ENCODE data around the gene NUCB1.
A peak's percentile ranks its signal among the peaks of the same experiment; 100 is the strongest.

Gene NUCB1

DNA sequence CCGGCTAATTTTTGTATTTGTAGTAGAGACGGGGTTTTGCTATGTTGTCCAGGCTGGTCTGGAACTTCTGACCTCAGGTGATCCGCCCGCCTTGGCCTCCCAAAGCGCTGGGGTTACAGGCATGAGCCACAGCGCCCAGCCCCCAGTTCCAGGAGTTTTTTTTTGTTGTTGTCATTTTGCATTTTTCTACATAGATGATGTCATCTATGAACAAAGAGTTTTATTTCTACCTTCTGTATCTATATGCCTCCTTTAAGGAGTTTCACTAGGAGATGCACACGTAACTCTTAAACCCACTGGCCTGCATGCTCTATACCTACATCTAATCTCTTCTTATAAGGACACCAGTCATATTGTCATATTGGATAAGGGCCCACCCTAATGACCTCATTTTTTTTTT lies 38.1 kb downstream of the NUCB1 start:
- no peak for DNase-seq

DNA sequence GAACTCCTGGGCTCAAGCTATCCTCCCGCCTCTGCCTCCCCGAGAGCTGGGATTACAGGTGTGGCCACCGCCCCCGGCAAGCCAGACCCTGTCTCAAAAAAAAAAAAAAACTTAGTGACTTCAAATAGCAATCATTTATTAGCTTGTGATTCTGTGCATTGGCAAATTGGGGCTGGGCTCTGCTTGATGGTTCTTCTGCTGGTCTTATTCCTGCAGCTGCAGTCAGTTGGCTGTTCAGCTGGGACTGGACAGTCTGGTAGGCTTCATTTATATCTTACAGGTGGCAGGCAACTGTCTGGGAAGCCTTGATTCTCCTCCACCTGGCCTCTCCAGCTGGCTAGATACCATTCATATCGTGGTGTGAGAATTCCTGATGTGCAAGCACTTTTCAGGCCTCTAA lies 40.8 kb downstream of the NUCB1 start:
- DNase-seq: no peak

DNA sequence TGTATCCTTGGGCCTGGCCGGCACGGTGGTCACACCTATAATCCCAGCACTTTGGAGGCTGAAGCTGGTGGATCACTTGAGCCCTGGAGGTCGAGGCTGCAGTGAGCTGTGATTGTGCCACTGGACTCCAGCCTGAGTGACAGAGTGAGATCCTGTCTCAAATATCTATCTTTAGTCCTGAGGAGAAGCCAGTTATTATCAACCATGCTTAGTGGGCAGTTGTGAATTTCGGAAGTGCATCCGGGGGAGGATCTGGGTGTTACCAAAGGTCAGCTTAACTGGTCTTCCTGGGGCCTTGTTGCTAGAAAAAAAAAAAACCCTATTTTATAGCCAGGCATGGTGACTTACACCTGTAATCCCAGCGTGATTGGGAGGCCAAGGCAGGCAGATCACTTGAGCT lies 43.0 kb downstream of the NUCB1 start:
- no peak for DNase-seq

DNA sequence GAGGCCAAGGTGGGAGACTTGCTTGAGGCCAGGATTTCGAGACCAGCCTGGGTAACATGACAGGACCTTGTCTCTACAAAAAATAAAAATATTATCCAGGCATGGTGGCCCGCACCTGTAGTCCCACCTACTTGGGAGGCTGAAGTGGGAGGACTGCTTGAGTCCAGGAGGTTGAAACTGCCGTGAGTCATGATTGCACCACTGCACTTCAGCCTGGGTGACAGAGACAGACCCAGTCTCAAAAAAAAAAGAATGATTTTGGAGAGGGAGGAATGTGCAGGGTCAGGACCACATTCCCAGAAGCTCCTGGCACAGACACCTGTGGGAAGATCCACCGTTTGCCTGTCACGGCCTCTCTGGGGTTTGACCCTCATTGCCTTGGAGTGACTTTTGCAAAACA lies 45.3 kb downstream of the NUCB1 start:
- no peak for DNase-seq

DNA sequence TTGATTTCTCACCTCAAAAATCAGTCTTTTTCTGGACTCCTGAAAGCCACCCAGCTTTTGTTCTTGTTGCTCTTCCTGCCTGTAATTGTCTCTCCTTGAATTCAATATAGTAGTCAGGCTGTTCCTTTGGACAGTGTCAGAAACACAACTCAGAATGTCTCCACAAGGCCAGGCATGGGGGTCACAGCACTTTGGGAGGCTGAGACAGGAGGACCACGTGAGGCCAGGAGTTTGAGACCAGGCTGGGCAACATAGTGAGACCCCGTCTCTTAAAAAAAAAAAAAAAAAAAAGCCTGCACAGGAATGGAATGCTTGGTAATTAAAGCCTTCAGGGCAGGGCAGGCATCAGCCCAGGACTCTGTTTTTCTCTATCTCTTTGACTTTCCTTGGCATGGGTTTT lies 45.7 kb downstream of the NUCB1 start:
- DNase-seq: no peak

DNA sequence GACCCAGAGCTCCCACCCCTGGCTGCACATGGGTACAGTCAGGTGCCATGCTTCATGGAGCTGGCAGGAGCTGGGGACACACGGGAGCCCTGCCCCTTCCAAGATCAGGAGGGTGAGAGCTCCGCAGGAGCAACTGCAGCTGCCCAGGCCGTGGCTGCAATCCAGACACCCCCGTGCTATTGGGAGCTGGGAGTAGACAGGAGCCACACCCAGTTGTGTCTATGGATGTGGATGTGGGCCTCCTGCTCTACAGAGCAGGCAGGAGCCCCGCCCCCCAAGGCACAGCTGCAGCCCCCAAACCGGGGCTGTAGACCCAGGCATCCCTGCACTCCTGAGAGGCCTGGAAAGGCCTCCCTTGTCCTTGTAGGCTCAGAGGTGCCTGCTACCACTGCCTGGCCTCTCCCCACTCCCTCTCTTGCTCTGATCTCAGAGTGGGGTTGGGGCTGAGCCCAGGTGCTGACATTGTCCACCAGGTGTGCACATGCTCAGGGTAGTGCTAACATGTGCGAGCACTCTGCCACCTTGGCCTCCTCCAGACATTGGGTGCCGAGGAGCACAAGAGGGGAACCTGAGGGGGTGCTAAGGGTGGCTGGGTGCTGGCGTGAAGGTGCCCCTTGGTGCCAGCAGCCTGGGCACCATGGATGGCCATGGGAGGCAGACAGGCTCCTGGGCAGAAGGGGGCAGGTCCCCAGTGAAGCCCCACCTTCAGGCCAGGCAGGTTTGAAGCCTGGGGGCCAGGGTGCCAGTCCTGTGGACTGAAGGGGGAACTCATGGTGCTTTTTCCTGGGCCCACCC lies 46.5 kb downstream of the NUCB1 start:
- DNase-seq: no peak

DNA sequence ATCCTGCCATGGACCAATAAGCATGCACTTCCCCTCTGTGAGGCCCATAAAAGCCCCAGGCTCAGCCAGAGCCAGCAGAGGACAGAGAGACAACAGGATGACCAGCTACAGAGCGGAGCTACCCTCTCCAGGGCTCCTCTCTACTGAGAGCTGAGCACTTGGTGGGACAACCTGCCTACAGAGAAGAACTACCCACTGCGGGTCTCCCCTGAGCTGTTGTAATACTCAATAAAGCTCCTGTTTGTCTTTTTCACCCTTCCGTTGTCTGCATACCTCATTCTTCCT lies 47.1 kb downstream of the NUCB1 start:
- no peak for DNase-seq

DNA sequence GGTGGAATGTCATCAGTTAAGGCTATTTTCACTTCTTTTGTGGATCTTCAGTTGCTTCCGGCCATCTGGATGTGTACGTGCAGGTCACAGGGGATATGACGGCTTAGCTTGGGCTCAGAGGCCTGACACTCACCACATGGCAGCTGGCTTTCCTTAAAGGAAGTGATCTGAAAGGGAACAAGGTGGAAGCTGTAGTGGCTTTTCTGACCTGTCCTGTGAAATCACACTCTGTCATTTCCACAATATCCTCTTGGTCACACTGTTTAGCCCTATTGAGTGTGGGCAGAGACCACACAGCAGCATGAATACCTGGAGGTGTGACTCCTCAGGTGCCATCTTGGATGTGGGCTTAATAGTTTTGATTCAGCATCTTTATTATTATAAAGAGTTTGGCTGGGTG lies 50.0 kb downstream of the NUCB1 start:
- no peak for DNase-seq

DNA sequence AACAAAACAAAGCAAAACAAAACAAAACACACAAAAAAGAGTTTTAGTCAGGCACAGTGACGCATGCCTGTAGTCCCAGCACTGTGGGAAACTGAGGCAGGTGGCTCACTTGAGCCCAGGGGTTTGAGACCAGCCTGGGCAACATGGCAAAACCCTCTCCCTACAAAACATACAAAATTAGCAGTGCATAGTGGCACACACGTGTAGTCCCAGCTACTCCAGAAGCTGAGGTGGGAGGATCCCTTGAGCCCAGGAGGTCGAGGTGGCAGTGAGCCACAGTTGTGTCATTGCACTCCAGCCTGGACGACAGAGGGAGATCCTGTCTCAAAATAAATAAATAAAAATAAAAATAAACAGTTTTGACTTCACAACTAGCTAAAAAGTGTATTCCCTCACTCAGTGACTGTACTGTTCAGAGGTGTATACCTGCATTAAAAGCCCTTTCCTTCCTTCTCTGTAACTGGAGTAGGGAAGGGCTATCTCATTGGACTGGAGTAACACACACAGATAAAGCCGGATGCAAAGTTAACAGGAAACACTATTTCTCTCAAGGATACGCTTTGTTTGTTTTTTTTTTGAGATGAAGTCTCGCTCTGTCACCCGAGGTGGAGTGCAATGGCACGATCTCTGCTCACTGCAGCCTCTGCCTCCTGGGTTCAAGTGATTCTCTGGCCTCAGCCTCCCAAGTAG lies 50.9 kb downstream of the NUCB1 start:
- no peak for DNase-seq

DNA sequence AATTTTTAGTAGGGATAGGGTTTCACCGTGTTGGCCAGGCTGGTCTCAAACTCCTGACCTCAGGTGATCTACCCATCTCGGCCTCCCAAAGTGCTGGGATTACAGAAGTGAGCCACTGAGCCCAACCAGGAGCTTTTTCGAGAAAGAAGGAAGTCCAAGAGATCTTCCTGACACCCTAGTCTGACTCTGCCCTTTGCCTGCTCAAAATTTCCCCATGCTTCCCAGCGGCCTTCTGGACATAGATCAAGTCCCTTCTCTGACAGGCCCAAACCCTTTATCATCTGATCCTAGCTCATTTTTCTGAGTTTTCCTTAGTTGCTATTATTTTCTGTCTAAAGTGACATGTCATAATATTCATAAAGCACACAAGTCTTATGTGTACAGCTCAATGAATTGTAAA lies 53.0 kb downstream of the NUCB1 start:
- DNase-seq: no peak

DNA sequence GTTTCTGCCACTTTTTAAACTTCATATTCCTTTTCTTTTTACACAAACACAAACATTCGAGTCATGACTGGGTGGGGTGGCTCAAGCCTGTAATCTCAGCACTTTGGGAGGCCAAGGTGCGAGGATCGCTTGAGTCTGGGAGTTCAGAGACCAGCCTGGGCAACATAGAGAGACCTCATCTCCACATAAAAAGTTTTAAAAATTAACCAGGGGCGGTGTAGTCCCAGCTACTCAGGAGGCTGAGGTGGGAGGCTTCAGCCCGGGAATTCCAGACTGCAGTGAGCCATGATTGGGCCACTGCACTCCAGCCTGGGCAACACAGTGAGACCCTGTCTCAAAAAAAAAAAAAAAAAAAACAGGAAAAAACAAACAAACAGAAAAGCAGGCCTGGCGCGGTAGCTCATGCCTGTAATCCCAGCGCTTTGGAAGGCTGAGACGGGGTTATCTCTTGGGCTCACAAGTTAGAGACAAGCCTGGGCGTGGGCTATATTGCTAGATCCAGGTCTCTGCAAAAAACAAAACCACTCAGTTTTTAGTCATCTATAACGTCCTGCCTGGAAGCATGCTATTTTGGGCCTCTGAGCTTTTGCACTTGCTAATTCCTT lies 54.0 kb downstream of the NUCB1 start:
- no peak for DNase-seq

DNA sequence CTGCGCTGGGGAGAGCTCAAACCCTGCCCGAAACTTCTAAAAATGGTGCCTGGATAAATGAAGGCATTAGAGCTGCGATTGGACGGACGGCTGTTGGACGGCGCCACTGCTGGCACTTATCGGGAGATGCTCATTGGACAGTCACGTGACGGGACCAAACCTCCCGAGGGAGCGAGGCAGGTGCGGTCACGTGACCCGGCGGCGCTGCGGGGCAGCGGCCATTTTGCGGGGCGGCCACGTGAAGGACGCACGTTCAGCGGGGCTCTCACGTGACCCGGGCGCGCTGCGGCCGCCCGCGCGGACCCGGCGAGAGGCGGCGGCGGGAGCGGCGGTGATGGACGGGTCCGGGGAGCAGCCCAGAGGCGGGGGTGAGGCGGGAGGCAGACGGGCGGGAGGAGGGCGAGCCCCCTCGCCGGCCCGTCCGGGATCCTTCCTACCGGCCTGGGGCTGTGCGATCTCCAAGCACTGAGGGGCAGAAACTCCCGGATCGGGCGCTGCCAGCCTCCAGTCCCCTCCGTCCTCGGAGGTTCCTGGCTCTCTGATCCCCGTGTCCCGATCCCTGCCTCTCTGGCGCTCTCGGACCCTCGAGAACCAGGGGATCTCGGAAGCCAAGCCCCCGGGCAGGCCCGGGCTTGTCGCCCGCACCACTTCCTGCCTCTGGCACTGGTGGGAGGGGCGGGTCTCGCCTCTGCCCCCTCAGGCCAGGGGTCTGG lies 54.6 kb downstream of the NUCB1 start, which contains the start of gene BAX:
TSS of gene BAX (plus strand) at position 281 of the 713 bp plus-strand sequence. CDS start at position 335, 54 bp downstream.
- DNase-seq: peak; percentile 98

DNA sequence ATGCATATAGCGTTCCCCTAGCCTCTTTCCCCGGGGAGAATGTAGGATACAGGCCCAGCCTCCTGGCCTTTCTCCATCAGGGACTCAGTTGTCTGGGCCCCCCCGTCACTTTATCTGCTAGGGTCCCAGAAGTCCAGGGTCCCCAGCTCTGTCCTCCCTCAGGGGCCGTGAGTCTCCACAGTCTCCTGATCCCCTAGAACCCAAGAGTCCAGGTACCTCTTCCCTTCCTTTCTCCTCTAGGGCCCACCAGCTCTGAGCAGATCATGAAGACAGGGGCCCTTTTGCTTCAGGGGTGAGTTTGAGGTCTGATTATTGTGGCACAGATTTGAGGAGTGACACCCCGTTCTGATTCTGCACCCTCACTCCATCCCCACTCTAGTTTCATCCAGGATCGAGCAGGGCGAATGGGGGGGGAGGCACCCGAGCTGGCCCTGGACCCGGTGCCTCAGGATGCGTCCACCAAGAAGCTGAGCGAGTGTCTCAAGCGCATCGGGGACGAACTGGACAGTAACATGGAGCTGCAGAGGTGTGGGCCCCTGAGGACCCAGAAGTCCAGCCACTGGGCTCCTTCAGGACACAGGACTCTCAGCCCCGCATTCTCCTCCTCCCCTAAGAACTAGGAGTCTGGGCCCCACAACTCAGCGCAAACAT lies 55.3 kb downstream of the NUCB1 start:
- no peak for DNase-seq

DNA sequence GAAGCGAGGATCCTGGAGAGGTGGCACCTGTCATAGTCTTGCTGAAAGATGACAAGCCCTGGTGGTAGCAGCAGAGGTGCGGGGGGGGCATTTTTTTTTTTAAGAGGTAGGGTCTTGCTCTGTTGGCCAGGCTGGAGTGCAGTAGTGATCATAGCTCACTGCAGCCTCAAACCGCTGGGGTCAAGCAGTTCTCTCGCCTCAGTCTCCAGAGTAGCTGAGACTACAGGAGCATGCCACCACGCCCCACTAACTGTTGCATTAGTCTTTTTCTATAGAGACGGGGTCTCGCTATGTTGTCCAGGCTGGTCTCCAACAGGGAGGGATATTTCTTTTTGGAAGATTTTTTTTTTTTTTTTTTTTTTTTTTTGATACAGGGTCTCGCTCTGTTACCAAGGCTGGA lies 57.9 kb downstream of the NUCB1 start:
- DNase-seq: no peak

DNA sequence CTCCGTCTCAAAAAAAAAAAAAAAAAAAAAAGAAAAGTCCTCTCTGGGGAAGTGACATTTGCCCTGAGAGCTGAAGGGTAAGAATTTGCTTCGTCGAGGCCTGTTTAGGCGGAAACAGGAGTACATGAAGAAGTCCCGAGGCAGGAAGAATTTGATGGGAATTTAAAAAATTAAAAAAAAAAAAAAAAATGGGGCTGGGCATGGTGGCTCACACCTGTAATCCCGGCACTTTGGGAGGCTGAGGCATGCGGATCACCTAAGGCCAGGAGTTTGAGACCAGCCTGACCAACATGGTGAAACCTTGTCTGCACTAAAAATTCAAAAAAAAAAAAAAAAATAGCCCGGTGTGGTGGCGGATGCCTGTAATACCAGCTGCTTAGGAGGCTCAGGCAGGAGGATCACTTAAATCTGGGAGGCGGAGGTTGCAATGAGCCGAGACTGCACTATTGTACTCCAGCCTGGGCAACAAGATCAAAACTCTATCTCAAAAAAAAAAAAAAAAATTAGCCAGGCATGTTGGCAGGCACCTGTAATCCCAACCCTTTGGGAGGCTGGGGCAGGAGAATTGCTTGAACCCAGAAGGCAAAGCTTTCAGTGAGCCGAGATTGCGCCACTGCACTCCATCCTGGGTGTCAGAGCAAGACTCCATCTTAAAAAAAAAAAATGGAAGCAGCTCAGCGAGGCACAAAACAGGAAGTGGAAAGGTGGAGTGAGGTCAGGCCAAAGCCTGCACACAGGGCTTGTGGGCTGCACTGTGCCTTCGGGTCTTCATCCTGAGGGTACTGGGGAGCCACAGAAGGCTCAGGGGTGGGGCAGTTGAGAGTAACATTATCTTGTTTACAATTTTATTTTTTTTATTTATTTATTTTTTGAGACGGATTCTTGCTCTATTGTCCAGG lies 59.5 kb downstream of the NUCB1 start:
- DNase-seq: no peak

DNA sequence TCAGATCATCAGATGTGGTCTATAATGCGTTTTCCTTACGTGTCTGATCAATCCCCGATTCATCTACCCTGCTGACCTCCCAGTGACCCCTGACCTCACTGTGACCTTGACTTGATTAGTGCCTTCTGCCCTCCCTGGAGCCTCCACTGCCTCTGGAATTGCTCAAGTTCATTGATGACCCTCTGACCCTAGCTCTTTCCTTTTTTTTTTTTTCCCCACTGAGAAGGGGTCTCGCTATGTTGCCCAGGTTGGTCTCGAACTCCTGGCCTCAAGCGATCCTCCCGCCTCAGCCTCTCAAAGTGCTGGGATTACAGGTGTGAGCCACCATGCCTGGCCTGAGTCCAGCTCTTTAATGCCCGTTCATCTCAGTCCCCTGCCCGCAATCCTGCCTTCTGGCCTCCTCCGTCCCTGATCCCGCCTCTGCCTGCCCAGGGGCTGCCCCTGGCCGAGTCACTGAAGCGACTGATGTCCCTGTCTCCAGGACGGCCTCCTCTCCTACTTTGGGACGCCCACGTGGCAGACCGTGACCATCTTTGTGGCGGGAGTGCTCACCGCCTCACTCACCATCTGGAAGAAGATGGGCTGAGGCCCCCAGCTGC lies 61.0 kb downstream of the NUCB1 start:
- DNase-seq: no peak

DNA sequence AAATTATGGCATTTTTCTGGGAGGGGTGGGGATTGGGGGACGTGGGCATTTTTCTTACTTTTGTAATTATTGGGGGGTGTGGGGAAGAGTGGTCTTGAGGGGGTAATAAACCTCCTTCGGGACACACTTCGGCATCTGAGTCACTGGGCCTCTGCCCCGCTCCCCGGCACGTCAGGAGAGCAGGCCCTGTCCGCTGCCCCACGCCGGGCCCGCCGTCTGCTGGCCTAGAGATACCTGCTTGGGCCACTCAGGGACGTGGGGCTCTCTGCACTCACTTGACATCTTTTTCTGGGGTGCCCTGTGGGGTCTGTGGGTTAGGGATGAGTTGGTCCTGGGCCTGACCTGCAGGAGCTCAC lies 61.5 kb downstream of the NUCB1 start:
- no peak for DNase-seq

DNA sequence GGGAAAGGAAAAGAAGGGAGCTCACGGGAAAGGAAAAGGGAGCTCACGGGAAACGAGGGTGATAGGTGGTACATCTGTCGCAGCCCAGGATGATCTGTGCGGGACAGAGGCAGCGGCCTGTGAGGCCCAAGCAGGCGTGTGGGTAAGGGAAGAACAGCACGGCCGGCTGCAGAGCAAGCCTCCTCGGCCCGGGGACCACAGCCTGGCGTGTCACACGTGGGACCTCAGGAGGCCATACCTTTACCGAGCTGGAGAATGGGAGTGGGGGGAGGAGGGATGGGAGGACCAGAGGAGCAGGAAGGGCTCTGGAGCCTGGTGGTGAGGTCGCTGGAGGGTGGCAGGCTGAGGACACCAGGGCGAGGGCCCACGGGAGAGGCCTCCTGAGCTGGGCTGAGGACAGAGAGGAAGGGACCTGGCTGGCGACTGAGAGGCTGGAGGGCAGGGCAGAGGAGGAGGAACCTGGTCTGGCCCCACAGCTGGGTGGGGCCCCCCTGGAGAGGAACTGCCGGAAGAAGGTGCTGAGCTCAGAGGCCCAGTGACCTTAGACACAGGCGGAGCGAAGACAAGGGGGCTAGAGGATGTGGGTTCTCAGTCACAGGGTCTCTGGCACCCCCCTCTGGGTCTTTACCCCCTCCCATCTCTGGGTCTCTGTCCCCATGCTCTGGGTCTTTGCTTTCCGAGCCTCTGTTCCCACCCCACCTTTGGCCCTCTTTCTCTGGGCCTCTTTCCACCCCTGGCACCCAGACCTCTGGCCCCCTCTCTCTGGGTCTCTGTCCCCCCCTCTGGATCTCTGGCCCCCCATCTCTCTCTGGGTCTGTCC lies 62.1 kb downstream of the NUCB1 start:
- DNase-seq: no peak

DNA sequence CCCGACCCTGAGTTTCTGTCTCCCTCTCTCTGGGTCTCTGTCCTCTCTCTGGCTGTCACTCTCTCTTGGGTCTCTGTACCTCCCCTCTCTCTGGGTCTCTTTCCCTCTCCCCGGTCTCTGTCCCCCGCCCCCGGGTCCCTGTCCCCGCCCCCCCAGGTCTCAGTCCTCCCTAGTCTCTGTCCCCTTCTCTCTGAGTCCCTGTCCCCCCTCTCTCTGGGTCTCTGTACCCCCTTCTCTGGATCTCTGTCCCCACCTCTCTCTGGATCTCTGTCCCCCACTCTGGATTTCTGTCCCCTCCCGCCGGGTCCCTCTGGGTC lies 62.7 kb downstream of the NUCB1 start:
- no peak for DNase-seq

DNA sequence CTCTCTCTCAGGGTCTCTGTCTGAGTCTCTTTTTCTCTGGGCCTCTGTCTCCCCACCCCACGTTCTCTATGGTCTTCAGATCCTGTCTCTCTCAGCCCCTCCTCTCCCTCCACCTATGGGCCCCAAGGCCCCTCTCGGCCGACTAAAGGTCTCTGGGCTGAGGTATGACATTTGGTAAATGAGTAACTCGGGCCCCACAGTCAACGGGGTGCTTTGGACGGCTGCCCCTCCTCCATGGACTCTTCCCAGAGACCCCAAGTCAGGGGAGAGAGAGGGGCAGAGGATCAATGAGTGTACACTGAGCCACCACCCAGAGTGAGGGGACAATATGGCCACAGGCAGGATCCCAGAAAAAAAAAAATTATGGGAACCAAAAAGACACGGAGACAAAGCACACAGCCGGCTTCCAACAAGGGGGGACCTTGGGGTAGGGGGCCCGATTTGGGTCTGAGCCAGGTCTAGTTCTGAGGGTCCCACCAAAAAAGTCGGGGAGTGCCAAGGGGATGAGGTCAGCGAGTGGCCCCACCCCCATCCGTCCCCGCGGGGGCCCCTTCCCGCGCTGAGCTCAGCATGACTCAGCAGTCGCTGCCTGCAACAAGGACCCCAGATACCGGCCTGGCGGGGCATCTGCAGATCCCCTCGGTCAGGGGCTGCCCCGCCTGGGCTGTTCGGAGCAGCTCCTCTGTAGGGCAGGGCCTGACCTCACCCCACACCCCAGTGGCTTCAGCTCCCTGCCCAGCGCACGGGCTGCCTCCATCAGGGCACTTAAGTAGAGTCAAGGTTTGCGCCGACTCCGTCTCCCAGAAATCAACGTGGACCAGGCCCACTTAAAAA lies 63.5 kb downstream of the NUCB1 start:
- DNase-seq: peak; percentile 75
